ENCODE data around the gene SLC7A4.

SLC7A4 gene

GRCh38 chr22:20980938-20981722 lies 51.2 kb downstream of the SLC7A4 start:
- DNase-seq, result no peak

DNA sequence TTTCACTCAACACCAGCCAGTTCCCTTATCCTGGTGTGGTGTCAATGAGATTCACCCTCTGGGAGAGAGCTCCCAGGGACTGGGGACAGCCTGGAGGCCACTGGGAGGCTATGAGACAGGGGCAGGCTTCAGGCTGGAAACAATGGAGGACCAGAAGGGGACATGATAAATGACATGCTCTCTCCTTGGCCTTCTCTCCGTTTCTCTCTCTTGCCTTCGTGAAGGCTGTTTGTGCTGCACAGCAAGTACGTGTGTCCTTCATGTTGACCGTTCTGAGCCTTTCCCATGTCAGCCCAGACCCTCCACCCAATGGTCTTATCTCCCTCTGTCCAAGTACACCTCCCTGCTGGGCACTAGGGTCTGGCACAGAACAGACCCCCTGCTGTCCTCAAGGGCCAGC lies 51.8 kb downstream of the SLC7A4 start:
- DNase-seq, result no peak

GRCh38 chr22:20979940-20980453 lies 52.4 kb downstream of the SLC7A4 start:
- no peak for DNase-seq

DNA sequence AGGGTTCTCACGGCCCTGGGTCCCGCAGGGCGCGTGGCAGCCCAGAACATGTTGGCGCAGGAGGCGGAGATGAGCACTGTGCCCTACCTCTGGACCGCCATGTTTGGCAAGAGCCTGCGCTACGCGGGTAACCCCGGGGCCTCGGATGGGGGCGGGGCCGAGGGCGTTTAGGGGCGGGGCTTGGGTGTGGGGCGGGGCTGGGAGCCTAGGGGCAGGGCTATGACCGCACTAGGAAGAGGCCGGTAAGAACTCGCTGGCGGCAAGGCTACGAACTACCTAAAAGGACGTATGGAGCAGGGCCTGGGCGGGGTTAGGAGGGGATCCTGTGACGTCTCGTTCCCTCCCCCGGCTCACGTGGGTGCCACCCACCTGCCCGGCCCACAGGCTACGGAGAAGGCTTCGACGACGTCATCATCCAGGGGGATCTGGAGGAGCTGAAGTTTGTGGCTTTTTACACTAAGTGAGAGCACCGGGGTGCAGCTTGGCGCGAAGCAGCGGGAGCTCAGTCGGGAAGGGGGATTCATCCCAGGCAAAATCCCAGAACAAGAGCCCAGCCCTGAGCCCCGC lies 53.0 kb downstream of the SLC7A4 start:
- DNase-seq, result no peak

Data from GOT3 (cell line).